C4-2B (cell line): Measurements from ENCODE around the gene LRTM2.

Experiments used
- ZFX ChIP-seq: fragments of 450-650 bp; IDR thresholded peaks from 2 replicates; pipeline ENCODE4 v1.6.1; 2017
- TF ChIP-seq, protein P1 (sequence below): fragments of 450-650 bp; conservative IDR thresholded peaks from 2 replicates; pipeline ENCODE4 v1.5.1; 2017; ENCODE audit warnings: mild to moderate bottlenecking

DNA sequence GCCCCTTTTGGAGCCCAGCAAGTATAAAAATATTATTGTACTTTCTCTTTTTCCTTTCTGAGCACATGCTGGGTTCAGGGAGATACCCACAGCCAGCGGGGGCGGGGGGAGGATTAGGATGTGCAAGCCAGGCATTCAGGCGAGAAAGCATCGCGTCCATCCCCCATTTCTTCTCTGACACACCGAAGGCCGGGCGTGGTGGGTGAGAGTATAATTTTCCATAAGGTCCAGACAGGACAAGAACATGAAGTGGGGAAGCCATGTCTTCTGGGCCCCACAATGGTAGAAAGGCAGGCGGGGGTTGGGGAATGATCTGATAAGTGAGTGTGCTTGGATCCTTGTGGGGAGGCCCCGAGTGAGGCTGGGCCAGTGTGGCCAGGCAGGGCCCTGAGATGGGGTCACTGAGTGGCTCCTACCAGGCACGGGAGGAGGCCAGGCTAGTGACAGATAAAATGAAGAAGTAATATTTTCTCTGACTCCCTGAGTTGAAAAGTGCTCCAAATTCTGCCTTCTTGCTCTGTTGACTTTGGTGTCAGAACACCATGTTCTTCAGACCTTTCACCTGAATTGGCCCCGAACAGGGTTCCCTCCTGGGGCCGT is 10.7 kb upstream of the LRTM2 start:
- TF ChIP-seq, protein P1, sequence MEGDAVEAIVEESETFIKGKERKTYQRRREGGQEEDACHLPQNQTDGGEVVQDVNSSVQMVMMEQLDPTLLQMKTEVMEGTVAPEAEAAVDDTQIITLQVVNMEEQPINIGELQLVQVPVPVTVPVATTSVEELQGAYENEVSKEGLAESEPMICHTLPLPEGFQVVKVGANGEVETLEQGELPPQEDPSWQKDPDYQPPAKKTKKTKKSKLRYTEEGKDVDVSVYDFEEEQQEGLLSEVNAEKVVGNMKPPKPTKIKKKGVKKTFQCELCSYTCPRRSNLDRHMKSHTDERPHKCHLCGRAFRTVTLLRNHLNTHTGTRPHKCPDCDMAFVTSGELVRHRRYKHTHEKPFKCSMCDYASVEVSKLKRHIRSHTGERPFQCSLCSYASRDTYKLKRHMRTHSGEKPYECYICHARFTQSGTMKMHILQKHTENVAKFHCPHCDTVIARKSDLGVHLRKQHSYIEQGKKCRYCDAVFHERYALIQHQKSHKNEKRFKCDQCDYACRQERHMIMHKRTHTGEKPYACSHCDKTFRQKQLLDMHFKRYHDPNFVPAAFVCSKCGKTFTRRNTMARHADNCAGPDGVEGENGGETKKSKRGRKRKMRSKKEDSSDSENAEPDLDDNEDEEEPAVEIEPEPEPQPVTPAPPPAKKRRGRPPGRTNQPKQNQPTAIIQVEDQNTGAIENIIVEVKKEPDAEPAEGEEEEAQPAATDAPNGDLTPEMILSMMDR = no peak
- TF ChIP-seq ZFX = no peak
